ENCODE results near the gene SUCLA2.
"Not testable (repeated sequence)": the region's sequence is repeated elsewhere in the genome, so short reads cannot be mapped to it uniquely, and the experiment has no call there.

The SUCLA2 gene

DNA sequence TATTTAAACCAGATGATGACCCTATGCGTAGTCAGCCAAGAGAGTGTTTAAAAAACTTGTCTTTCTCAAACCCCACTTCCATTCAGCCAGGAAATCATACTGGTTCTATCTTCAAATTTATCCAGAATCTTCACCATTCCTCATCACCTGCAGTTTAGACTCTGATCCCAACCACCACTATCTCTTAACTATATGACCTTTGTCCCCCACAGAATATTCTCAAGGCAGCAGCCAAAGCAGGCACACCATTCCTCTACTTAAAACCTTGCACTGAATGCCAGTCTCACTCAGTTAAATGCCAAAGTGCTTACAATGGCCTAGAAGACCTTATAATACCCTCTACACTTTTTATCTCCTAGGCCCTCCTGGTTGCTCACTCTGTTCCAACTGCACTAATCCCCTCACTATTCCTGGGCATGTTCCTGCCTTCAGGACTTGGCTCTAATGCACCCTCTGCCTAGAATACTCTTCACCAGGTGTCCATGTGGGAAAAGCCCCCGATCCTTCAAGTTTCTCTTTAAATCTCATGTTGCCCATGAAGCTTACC lies 10.1 kb downstream of the SUCLA2 start:
- DNase-seq: no peak

DNA sequence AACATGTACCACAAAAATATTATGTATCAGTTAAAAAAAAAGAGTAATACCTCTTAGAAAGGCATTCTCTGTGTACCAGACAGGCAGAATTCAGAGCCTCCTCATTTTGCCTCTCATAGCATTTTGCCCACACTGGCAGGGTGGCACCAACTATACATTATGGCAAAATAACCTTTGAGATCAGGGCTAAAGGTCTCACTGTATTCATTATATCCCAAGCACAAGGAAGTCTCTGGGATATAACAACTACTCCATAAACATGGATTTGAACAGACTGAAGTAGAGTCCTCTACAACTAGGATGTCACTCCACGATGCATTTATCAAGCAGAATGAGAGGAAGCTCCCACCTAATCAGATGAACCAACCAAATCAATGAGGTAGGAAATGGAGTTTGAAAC lies 10.6 kb downstream of the SUCLA2 start:
- no peak for DNase-seq

DNA sequence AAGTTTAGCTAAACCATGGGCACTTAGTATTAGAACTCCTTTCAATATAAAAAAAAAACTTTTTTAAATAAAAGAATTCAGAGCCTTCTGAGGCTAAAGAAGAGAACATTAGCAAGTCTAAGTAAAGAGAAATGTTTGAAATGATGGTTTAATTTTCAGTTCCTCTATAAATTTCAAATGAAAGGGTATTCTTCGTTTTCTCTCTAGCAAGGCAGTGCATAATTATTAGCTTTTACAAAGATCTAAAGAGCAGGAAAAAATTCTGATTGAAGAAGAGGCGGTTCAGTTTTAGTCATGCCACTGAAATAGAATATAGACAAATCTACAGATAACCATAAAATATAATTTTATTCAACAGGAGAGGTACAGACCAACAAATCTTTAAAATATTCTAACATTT lies 18.0 kb downstream of the SUCLA2 start:
- DNase-seq: no peak

DNA sequence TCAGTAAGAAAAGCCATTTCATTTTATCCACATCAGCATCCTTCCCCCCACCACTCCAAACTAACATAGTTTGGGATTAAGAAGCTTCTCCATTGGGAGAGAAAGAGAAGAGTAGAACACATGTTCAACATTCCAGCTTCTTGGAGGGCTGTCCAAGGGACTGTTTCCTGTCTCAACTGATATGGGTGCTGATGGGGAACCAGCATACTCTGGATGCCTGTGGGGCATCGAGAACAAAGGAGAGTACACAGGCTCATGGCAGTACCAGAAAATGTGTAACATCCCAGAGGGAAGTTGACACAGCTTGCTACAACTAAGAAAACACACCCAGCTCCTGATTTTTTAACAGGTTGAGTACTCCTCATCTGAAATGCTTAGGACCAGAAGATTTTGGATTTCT lies 24.7 kb downstream of the SUCLA2 start:
- DNase-seq: no peak

DNA sequence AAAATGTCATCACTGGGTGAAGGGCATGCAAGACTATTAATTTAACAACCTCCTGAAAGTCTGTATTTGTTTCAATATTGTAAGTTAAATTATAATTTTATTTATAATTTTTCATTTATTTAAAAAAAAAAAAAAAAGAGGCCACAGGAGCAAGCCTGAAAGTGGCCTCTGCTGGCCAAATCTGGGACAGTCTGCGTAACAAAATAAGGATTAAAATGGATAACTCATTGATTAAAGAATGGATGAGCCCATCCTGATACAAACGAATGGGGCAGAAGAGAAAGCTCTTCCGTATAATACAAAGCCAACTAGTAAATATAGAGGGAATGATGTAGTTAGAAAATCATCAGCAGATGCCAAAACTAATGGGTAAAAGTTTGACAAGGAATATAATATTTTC lies 36.2 kb downstream of the SUCLA2 start:
- no peak for DNase-seq

DNA sequence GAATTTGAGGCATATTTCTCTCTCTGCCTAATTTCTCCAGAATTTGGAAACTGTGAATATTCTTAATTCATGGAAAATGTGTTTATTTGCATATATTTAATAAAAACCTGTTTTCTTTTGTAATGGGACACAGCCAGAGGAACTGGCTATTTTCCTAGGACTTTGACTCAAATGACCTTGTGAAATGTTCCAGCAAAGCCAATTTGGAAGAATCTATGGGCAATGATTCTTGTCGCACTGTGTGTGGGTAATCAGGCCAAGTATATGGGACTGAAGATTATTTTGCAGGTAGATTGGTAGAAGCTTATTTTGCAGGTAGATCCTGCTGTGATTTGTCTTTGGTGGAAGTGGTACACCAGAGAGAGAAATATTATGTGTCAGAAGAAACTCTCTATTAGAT lies 38.8 kb downstream of the SUCLA2 start:
- no peak for DNase-seq

DNA sequence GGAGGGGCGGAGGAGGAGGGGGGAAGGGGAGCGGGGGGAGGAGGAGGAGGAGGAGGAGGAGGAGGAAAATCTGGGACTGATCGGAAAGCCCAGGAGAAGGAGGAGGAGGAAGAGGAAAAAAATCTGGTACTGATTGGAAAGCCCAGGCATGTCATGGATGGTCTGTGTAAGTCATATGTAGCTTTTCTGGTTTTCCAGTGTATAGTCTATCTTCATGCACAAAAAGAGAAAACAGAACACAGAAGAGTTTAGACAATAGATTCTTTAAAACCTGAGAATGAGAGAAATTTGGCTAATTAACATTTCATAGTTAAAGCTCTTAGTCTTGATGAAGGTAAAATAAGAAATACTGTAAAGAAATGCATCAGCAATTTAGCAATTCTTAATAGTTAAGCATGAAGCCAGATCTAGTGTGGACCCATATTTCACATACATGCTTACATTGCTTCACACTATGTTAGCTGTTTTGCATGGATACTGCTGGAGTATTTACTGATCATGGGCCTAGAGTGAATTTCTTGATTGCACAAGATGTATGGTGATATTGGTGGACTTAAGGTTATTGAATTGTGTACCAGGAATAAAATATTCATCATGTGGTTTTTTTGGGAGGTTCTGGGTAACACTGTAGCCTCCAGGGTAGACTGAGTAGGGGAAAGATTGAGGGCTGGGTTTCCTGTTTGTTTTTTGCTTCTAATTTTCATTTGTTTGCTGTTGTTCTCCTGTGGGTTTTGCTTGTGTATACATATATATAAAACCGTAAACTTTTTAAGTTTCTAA lies 41.4 kb downstream of the SUCLA2 start:
- no peak for DNase-seq

DNA sequence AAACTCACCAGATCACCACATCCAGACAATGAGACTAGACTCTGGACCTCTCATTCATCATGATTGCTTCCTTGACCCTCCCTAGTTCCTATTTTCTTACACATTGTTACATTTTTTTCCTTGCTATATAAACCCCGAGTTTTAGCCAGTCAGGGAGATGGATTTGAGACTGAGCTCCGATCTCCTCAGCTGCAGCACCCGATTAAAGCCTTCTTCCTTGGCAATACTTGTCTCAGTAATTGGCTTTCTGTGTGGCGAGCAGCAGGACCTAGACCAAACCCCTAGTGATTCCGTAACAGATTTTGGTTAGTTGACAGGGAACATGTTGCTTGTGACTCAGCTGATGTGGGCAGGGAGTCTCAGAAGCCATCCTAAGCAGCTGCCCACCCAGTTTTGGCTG lies 44.0 kb downstream of the SUCLA2 start:
- DNase-seq: no peak

DNA sequence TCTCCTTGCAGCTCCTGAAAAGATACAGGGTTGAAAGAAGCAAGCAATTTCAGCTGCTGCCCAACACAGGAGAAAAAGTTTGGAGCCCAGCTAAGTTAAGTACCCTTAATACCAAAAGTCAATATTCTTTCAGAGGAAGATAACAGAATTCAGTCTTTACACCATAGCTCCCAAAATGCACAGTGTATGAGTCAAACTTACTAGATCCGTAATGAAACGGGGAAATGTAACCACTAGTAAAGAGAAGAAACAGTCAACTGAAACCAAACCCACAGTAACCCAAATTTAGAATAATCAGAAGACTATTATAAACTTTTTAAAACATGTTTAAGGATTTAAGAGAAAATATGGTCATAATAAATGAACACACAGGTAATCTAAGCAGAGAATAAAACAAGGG lies 45.2 kb downstream of the SUCLA2 start:
- no peak for DNase-seq

DNA sequence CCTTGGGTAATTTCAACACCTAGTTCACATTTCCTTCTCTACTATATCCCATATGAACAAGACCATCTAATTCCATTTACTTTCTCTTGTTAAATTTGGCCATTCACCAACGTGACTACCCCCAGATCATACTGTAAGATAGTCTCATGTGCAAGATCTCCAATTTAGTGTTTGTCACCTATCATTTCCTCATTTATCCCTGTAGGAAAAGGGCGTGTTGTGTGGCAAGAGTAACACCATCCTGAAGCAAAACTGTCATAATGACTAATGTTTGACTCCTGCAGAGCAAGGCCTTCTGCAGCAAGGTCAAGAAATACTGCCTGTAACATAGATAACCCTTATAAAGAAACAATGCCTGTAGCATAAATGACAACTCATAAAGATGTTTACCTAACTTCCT lies 51.3 kb downstream of the SUCLA2 start:
- DNase-seq: no peak

DNA sequence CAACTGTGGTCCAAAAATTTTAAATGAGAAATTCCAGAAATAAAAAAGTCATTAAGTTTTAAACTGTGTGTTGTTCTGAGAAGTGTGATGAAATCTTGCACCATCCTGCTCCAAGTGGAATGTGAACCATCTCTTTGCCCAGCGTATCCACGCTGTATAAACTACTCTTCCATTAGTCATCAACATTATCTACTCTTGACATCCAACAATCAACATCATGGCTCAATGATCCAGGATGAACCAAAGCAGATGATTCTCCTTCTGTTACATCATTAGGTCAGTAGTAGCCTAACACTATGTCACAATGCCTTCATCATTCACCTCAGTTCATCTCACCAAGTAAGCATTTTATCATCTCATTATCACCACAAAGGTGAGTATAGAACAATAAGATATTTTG lies 55.3 kb downstream of the SUCLA2 start:
- DNase-seq: no peak

DNA sequence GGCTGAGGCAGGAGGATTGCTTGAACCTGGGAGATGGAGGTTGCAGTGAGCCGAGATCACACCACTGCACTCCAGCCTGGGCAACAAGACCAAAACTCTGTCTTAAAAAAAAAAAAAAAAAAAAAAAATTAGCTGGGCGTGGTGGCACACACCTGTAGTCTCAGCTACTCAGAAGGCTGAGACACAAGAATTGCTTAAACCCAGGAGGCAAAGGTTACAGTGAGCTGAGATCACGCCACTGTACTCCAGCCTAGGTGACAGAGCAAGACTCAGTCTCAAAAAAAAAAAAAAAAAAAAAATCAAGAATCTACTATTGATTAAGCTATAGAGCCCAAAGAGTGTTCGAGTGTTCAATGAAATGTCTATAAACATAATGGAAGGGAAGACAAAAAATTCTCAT lies 55.9 kb downstream of the SUCLA2 start:
- DNase-seq: not testable (repeated sequence)

DNA sequence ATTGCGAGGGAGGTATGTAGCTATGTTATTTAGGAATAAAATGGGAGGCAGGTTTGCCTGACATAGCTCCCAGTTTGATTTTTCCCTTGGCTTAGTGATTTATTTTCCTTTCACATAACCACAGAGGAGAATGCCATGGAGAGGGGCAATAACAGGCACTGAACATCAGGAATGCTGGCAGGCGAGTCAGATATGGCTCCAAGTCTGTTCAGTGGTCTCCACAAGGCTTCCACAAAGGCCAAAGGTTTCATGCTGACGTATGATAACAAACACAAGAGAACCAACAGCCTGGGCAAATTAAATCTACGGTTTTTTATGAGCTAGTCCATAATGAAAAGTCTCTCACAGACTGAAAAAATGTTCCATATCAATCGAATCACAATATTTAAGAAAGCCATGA lies 66.7 kb downstream of the SUCLA2 start:
- DNase-seq: no peak

DNA sequence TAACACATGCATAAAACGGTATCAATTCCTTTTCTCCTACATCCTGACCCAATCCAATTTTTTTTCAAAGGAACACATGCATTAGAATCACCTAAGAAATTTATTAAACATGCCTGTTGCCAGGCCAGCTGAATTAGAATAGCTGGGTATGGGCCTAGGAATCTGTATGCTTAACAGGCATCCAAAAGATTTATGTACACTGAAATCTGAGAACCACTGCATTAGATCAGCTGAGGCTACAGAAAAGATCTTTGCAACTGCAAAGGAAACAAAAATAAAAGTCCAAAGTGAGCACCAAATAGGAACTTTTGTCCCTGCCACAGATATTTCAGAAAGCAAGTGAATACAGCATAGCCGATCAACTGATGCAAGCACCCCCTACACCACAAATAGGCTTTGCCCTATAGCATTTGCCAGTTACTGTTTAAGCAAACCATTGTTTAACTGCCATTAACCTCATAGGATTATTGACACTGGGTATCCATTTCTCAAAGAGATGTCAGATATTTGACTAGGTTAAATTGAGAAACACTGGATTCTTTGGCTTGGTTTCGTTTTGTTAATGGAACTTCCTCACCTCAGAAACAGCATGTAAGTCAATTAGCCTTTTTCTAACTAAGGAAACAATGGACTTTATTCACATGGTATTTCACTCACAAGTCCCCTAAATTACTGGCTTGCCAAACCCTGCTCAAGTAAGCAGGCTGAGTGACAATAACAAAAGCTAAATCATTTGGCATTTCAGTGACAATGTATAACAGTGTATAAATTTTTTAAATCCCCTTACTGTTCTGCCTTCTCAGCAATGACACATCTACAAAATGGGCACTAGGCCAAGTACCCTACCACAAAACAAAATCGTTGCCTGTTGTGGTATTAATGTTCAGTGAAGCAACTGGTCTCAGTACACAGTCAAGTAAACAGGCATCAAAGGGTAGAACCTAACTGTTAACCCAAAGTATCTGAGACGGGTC lies 67.8 kb downstream of the SUCLA2 start:
- DNase-seq: no peak

DNA sequence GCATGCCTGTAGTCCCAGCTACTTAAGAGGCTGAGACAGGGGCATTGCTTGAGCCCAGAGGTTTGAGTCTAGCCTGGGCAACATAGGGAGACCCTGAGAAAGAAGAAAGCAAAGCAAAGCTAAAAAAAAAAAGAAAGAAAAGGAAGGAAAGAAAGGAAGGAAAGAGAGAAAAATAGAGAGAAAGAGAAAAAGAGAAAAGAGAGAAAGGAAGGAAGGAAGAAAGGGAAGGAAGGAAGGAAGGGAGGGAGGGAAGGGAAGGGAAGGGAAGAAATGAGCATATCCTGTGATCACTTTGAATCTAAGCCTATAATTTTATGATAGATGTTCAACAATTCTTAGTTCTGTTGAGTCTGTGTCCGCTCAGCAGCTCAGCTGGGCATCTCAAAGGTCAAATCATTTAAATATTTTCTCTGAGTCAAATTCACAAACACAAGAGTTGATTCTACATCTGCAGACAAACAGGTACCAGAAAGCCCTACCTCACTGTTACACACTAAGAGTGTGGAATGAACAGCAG lies 70.4 kb downstream of the SUCLA2 start:
- no peak for DNase-seq

DNA sequence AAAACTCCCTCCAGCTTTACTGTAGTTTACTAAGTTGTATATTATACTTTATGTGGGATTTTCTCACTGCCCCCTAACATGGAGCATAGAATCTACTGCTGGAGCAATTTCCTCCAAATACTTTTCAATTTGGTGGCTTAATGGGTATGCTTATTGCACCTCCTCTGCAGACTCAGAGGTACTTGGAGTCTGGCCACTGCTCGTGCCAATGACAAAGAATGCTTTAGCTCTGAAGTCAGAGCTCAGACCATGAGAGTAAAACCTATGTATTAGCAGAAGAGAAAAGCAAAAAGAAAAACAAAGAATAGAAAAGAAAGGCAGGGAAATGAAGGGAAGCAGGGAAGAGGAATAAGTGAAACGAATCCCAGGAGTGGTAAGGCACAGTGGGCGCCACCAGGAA lies 71.9 kb downstream of the SUCLA2 start:
- DNase-seq: no peak

DNA sequence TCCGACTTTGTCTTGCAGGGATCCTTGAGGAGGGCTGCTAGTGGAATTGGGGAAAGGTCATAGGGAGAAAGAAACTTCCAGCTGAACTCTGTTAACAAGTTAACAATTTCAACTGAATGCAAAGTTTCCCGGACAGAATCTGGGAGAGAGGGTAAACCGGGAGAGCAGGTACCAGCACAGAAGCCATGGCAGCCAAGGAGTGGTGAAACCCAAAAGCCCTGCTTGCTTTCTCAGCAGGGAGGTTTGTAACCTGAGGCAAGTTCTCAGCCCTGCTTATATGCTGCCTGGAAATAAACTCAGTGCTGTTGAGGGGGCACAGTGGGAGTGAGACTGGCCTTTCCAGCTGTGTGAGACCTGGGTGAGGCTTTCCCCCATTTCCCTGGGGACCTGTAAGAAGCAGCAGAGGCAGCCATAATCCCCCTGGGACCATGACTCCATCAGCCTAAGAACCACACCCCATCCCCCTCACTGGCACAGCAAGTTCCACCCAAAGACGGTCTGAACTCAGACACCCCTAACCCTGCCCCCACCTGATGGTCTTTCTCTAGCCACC lies 84.0 kb downstream of the SUCLA2 start:
- no peak for DNase-seq

DNA sequence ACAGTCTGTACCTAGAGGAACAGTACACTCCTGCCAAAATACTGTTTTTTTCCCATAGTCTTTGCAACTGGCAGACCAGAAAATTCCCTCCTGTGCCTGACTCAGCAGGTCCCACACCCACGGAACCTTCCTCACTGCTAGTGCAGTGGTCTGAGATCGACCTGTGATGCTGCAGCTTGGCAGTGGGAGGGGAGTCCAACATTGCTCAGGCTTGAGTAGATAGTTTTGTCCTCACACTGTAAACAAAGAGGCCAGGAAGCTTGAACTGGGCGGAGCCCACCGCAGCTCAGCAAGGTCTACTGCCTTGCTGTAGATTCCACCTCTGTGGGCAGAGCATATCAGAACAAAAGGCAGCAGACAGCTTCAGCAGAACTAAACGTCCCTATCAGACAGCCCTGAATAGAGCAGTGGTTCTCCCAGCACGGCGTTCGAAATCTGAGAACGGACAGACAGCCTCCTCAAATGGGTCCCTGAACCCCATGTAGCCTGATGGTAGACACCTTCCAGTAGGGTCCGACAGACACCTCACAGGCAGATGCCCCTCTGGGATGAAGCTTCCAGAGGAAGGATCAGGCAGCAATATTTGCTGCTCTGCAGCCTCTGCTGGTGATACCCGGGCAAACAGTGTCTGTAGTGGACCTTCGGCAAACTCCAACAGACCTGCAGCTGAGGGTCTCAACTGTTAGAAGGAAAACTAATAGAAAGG lies 92.7 kb downstream of the SUCLA2 start:
- DNase-seq: no peak

DNA sequence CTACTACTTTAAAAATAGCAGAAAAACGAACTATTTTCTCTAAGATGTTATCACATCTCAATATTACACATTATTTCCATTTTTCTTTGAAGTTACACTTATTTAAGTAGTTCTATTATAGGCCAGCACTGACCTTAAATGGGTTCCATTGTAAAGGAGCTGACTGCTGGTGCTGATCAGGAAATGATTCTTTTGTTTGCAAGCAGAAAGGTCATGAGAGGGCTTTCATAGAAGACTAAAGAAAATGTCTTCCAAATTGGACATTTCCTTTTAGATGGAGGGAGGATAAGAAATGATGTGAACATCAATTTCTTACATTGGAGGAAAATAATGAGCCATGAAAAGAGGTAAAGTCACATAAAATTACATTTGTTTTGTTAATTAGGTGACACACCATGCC lies 96.2 kb downstream of the SUCLA2 start:
- DNase-seq: no peak

DNA sequence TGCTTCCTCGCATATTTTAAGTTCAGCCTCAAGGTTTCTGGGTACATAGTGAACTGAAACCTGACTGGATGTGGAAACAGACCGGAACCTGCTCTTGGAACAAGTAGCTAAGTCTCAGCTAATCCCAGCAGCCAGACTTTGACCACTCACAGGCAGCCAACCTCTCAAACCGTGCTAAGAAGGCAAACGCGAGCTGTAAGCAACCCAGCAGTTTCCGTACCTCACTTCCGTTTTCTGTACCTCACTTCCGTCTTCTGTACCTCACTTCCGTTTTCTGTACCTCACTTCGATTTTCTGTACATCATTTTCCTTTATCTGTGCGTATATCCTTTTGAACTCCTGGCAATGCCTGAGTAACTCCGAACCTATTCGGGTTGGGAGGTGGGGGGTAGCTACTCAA lies 96.8 kb downstream of the SUCLA2 start:
- no peak for DNase-seq

DNA sequence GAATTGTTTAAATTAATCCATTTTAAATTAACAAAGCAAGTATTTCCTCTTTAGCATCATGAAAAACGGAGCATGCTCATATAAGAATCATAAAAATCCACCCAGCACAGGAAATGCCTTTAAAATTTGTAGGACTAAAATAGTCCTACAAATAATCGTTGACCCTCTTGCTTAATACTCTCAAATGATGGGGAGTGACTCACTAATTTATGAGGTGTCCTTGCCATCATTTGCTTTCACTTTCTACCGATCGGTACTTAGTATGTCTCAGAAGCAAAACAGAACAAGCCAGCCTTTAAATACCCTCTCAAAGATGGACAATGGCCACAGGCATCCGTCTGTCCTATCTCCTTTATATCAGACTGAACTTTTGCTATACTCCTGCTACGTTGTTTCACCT lies 97.2 kb downstream of the SUCLA2 start:
- no peak for DNase-seq

DNA sequence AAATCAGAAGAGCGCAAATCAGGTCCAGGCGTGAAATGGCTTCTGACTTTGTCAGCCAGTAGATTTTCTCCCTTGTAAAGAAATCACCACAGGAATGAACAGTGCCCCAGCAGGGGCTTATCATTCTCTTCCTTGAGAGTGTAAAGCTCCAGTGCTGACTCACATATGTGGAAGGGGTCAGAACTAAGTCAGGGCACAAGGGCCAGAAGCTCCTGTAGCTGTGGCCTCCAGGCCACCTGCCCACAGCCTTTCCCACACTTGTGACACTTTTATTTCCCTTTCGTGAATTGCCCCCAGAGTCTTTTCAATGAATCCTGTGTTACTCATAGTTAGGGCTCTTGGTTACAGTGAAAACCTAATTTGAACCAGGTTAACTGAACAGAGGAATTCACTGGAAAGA lies 99.6 kb downstream of the SUCLA2 start:
- DNase-seq: no peak

DNA sequence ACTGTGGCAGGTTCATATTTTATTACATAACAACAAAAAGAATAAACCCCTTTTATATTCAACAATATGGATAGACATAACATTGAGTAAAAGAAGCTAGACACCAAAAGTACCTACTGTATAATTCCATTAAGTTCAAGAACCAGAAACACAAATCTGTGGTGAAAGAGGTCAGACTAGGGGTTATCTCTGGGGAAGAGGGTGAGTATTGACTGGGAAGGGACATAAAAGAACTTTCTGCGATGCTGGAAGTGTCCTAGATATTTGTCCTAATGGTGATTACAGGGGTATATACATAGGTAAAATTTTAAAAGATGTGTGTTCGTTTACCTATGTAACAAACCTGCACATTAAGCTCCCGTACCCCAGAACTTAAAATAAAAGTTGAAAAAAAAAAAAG lies 103.0 kb downstream of the SUCLA2 start:
- no peak for DNase-seq

All from stimulated activated naive CD4-positive, alpha-beta T cell treated with Interleukin-2 at 50 U/mL for 16 hours (primary cell).